ENCODE data around the gene CEACAM18. TPM values are rescaled to one million over a fixed set of nuclear protein-coding genes. Genes with fewer than 3 reads are reported as not detected.
"Not testable (repeated sequence)": the region's sequence is repeated elsewhere in the genome, so short reads cannot be mapped to it uniquely, and the experiment has no call there.

The CEACAM18 gene
- total RNA-seq, 1 donor from 2014 or later = not detected

GRCh38 chr19:51493776-51494175 lies 15.4 kb downstream of the CEACAM18 start:
- Mint-ChIP-seq H3K4me1 (ENCODE audit: low read depth) (no peaks in the 10 kb centered on the region), H3K9me3 (ENCODE audit: low read depth) (peaks cover 19% of the 10 kb centered on the region), H3K36me3 (ENCODE audit: low read depth) (no peaks in the 10 kb centered on the region), H3K4me3 (ENCODE audit: unreplicated experiment) (no peak overlapping the region), H3K27me3 (ENCODE audit: low read depth) (no peaks in the 10 kb centered on the region), H3K27ac (ENCODE audit: unreplicated experiment) (no peak overlapping the region)
- TF ChIP-seq CTCF (IDR thresholded peaks at IDR 0.05) = no peak
- DNase-seq (ENCODE audit: low spot score) = no peak

GRCh38 chr19:51497666-51498065 lies 19.3 kb downstream of the CEACAM18 start:
- no peaks in the 10 kb centered on the region for H3K36me3 Mint-ChIP-seq (ENCODE audit: low read depth)
- no peak overlapping the region for H3K27ac Mint-ChIP-seq (ENCODE audit: unreplicated experiment)
- no peak overlapping the region for H3K4me3 Mint-ChIP-seq (ENCODE audit: unreplicated experiment)

DNA sequence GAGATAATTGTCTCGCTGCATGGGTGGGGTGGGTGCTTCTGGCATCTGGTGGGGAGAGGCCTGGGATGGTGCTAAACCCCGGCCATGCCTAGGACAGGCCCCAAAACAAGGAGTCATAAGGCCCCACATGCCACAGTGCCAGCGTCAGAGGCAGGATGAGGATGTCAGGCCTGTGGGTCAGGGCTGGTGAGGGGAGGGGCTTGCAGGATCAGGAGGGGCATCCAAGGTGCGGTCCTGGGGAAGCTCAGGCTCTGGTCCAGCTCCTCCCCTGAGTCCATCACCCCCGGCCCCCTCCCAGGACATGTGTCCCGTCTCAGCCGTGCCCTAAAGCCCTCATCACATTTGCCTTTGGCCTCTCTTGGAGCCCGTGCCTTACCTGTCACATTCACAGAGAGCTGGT lies 22.6 kb downstream of the CEACAM18 start:
- DNase-seq (ENCODE audit: low spot score); H3K4me3 Mint-ChIP-seq (ENCODE audit: unreplicated experiment); H3K36me3 Mint-ChIP-seq (ENCODE audit: low read depth); H3K4me1 Mint-ChIP-seq (ENCODE audit: low read depth); H3K27me3 Mint-ChIP-seq (ENCODE audit: low read depth); H3K27ac Mint-ChIP-seq (ENCODE audit: unreplicated experiment): not testable (repeated sequence)
- H3K9me3 Mint-ChIP-seq (ENCODE audit: low read depth) = peaks cover 14% of the 10 kb centered on the region

More at GRCh38 chr19:51497666-51498065, 19.3 kb downstream of the CEACAM18 start:
- no peaks in the 10 kb centered on the region for H3K27me3 Mint-ChIP-seq (ENCODE audit: low read depth)
- no peak for DNase-seq (ENCODE audit: low spot score)
- no peak for TF ChIP-seq CTCF (IDR thresholded peaks at IDR 0.05)
- H3K4me1 Mint-ChIP-seq (ENCODE audit: low read depth) = no peaks in the 10 kb centered on the region
- H3K9me3 Mint-ChIP-seq (ENCODE audit: low read depth) = peaks cover 20% of the 10 kb centered on the region

GRCh38 chr19:51501594-51502263 lies 23.4 kb downstream of the CEACAM18 start, which contains the start of gene SIGLEC12:
Gene SIGLEC12 (minus strand): TSS chr19:51501800. CDS start chr19:51501733, 67 bp downstream.
- no peak for TF ChIP-seq CTCF (IDR thresholded peaks at IDR 0.05)
- H3K27me3 Mint-ChIP-seq (ENCODE audit: low read depth) = no peaks in the 10 kb centered on the region
- H3K36me3 Mint-ChIP-seq (ENCODE audit: low read depth) = no peaks in the 10 kb centered on the region
- no peaks in the 10 kb centered on the region for H3K4me1 Mint-ChIP-seq (ENCODE audit: low read depth)
- peaks cover 14% of the 10 kb centered on the region for H3K9me3 Mint-ChIP-seq (ENCODE audit: low read depth)
- no peak for DNase-seq (ENCODE audit: low spot score)
- no peak within 1 kb of the TSS for H3K27ac Mint-ChIP-seq (ENCODE audit: unreplicated experiment)
- no peak within 1 kb of the TSS for H3K4me3 Mint-ChIP-seq (ENCODE audit: unreplicated experiment)

DNA sequence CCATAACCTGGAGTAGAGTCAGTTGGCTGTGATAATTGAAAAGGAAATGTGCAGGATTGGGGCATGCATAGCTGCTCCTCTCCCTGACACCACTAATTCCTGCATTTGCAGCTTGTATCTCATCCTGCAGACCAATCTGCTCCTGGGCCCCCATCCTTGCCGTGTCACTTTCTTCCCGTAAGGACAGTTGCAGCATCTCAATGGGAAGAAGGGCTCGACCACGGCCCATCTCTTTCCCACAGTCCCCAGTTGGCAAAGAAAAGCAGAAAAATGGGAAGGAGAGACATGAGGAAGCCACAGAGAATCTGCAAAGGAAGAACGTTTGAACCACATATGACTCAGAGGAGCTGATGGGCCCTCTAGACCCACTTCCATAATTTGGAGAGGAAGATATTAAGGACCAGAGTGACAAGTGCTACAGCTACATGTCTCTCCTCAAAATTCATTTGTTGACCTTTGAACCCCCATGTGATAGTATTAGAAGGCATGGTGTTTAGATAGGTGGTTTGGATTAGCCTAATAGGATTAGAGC lies 25.0 kb downstream of the CEACAM18 start:
- H3K27me3 Mint-ChIP-seq (ENCODE audit: low read depth) = no peaks in the 10 kb centered on the region
- no peak for DNase-seq (ENCODE audit: low spot score)
- no peaks in the 10 kb centered on the region for H3K4me1 Mint-ChIP-seq (ENCODE audit: low read depth)
- peaks cover 14% of the 10 kb centered on the region for H3K9me3 Mint-ChIP-seq (ENCODE audit: low read depth)
- no peak for TF ChIP-seq CTCF (IDR thresholded peaks at IDR 0.05)
- H3K4me3 Mint-ChIP-seq (ENCODE audit: unreplicated experiment) = no peak overlapping the region
- H3K36me3 Mint-ChIP-seq (ENCODE audit: low read depth) = no peaks in the 10 kb centered on the region
- no peak overlapping the region for H3K27ac Mint-ChIP-seq (ENCODE audit: unreplicated experiment)

DNA sequence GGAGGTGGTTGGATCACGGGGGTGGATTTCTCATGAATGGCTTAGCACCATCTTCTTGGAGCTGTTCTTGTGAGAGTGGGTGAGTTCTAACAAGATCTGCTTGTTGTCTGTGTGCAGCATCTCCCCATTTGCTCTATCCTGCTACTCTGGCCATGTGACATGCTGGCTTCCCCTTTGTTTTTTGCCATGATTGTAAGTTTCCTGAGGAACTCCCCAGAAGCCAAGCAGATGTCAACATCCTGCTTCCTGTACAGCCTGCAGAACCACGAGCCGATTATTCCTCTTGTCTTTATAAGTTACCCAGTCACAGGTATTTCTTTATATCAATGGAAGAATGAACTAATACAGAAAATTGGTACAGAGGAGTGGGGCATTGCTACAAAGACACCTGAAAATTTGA lies 25.6 kb downstream of the CEACAM18 start:
- Mint-ChIP-seq H3K4me1 (ENCODE audit: low read depth) (no peaks in the 10 kb centered on the region), H3K27ac (ENCODE audit: unreplicated experiment) (no peak overlapping the region), H3K36me3 (ENCODE audit: low read depth) (no peaks in the 10 kb centered on the region), H3K9me3 (ENCODE audit: low read depth) (peaks cover 11% of the 10 kb centered on the region), H3K27me3 (ENCODE audit: low read depth) (no peaks in the 10 kb centered on the region), H3K4me3 (ENCODE audit: unreplicated experiment) (no peak overlapping the region)
- TF ChIP-seq CTCF (IDR thresholded peaks at IDR 0.05) = no peak
- DNase-seq (ENCODE audit: low spot score) = no peak
